GM23338 (cell line): ENCODE data around the gene NTM. TPM values are rescaled to one million over a fixed set of nuclear protein-coding genes. Genes with fewer than 3 reads are reported as not detected.
A peak's percentile ranks its signal among the peaks of the same experiment; 100 is the strongest.

Experiments used
- ATAC-seq: fragments of 200-7000 bp; cut with Tn5 transposase; 3 replicates; pipeline ENCODE4 v1.9.1; 2020
- DNase-seq: peaks from one replicate; pipeline ENCODE4 v3.0.0-alpha.2; 2015; ENCODE audit warnings: low spot score
- H2AFZ ChIP-seq: fragments of 200-600 bp; sonication (generic); 2 replicates; pipeline ENCODE4 v1.8.0; 2016; ENCODE audit warnings: antibody characterized with exemption, mild to moderate bottlenecking, moderate library complexity
- H3F3A ChIP-seq: fragments of 200-600 bp; sonication (generic); replicated peaks from 2 replicates; pipeline ENCODE4 v1.8.0; 2017; ENCODE audit warnings: antibody characterized with exemption, mixed run types, low read depth
- H3K27ac ChIP-seq: fragments of 200-600 bp; sonication (generic); 2 replicates; pipeline ENCODE4 v1.6.1; 2016; ENCODE audit warnings: low read depth
- H3K27me3 ChIP-seq: fragments of 200-600 bp; sonication (generic); 2 replicates; pipeline ENCODE4 v1.8.0; 2016; ENCODE audit warnings: mild to moderate bottlenecking, mixed run types, moderate library complexity; ENCODE audit not compliant: insufficient read depth
- H3K36me3 ChIP-seq: fragments of 200-600 bp; sonication (generic); 2 replicates; pipeline ENCODE4 v1.8.0; 2016; ENCODE audit warnings: mild to moderate bottlenecking; ENCODE audit not compliant: insufficient read depth
- H3K4me1 ChIP-seq: fragments of 200-600 bp; sonication (generic); 2 replicates; pipeline ENCODE4 v1.8.0; 2016; ENCODE audit warnings: mild to moderate bottlenecking, moderate library complexity; ENCODE audit not compliant: insufficient read depth
- H3K4me2 ChIP-seq: fragments of 200-600 bp; sonication (generic); 2 replicates; pipeline ENCODE4 v1.7.1; 2017; ENCODE audit warnings: mixed run types
- H3K4me3 ChIP-seq: fragments of 200-600 bp; sonication (generic); 2 replicates; pipeline ENCODE4 v1.6.1; 2016; ENCODE audit warnings: mixed run types
- H3K79me2 ChIP-seq: fragments of 200-600 bp; sonication (generic); replicated peaks from 2 replicates; pipeline ENCODE4 v1.8.0; 2017; ENCODE audit warnings: mild to moderate bottlenecking; ENCODE audit not compliant: insufficient read depth
- H3K9me2 ChIP-seq: fragments of 200-600 bp; sonication (generic); 2 replicates; pipeline ENCODE4 v1.8.0; 2017; ENCODE audit not compliant: insufficient read depth
- H4K20me1 ChIP-seq: fragments of 200-600 bp; sonication (generic); replicated peaks from 2 replicates; pipeline ENCODE4 v1.8.0; 2017; ENCODE audit warnings: mild to moderate bottlenecking; ENCODE audit not compliant: insufficient read depth
- H3K27ac Mint-ChIP-seq: 2 replicates; pipeline ENCODE4 v1.8.0; 2020; ENCODE audit warnings: inconsistent platforms, mild to moderate bottlenecking, moderate library complexity, mixed read lengths
- H3K27me3 Mint-ChIP-seq: 3 replicates; pipeline ENCODE4 v1.8.0; 2022; ENCODE audit warnings: low read depth, mild to moderate bottlenecking, moderate library complexity, mixed read lengths, inconsistent platforms; ENCODE audit not compliant: insufficient read depth, poor library complexity
- H3K36me3 Mint-ChIP-seq: 3 replicates; pipeline ENCODE4 v1.8.0; 2021; ENCODE audit warnings: low read depth, mild to moderate bottlenecking, inconsistent platforms, moderate library complexity, mixed read lengths
- H3K4me1 Mint-ChIP-seq: 3 replicates; pipeline ENCODE4 v1.8.0; 2020; ENCODE audit warnings: mild to moderate bottlenecking, inconsistent platforms, mixed read lengths
- H3K4me3 Mint-ChIP-seq: 3 replicates; pipeline ENCODE4 v1.8.0; 2021; ENCODE audit warnings: moderate library complexity, mild to moderate bottlenecking, inconsistent platforms, mixed read lengths
- H3K9me3 Mint-ChIP-seq: 3 replicates; pipeline ENCODE4 v1.8.0; 2020; ENCODE audit warnings: moderate library complexity, mild to moderate bottlenecking, inconsistent platforms, mixed read lengths
- CREB1 ChIP-seq: fragments of 250-450 bp; sonication (Bioruptor Pico); IDR thresholded peaks from 2 replicates; pipeline ENCODE4 v1.5.0; 2020; ENCODE audit warnings: low read depth, mild to moderate bottlenecking, moderate library complexity
- EZH2 ChIP-seq: fragments of 200-600 bp; sonication (generic); IDR thresholded peaks from one replicate; pipeline ENCODE4 v1.8.0; 2017; ENCODE audit warnings: antibody characterized with exemption, mild to moderate bottlenecking, low read depth; ENCODE audit not compliant: unreplicated experiment
- EZH2phosphoT487 ChIP-seq: fragments of 200-600 bp; sonication (generic); IDR thresholded peaks from one replicate; pipeline ENCODE4 v1.8.1; 2018; ENCODE audit warnings: antibody characterized with exemption; ENCODE audit not compliant: unreplicated experiment
- JUNB ChIP-seq: IDR thresholded peaks from one replicate; pipeline ENCODE4 v1.6.1; 2016; ENCODE audit warnings: antibody characterized with exemption; ENCODE audit not compliant: unreplicated experiment
- NANOG ChIP-seq: IDR thresholded peaks from 2 replicates; pipeline ENCODE4 v1.6.1; 2016; ENCODE audit warnings: antibody characterized with exemption, borderline replicate concordance
- POLR2AphosphoS5 ChIP-seq: IDR thresholded peaks from 2 replicates; pipeline ENCODE4 v1.6.1; 2016; ENCODE audit warnings: antibody characterized with exemption, low read depth
- REST ChIP-seq: IDR thresholded peaks from one replicate; pipeline ENCODE4 v1.6.1; 2018; ENCODE audit warnings: antibody characterized with exemption; ENCODE audit not compliant: unreplicated experiment
- STAT1 ChIP-seq: IDR thresholded peaks from one replicate; pipeline ENCODE4 v1.6.1; 2016; ENCODE audit warnings: antibody characterized with exemption; ENCODE audit not compliant: unreplicated experiment
- ZNF114 ChIP-seq: fragments of 250-450 bp; sonication (Bioruptor Pico); IDR thresholded peaks from 2 replicates; pipeline ENCODE4 v1.5.0; 2020; ENCODE audit warnings: mild to moderate bottlenecking, moderate library complexity
- ZNF331 ChIP-seq: fragments of 250-450 bp; sonication (Bioruptor Pico); IDR thresholded peaks from 2 replicates; pipeline ENCODE4 v1.5.0; 2020; ENCODE audit warnings: low read depth, mild to moderate bottlenecking, moderate library complexity
- polyA plus RNA-seq: library from polyadenylated mRNA; unstranded; fragments of >200 nt; fragmentation: Nextera tagmentation; extraction: Ambion mirVana; gene quantifications from 2 replicates; pipeline ENCODE4 v1.2.1, GENCODE V29; 2016
- total RNA-seq: library from RNA; depleted of rRNA; stranded (reverse); fragments of >200 nt; shearing (Covaris generic); gene quantifications from 2 replicates; pipeline ENCODE4 v1.2.3, GENCODE V29; 2014
- TF ChIP-seq, protein P1 (sequence below): fragments of 250-450 bp; sonication (Bioruptor Pico); IDR thresholded peaks from 2 replicates; pipeline ENCODE4 v1.5.0; 2020; ENCODE audit warnings: mild to moderate bottlenecking, moderate library complexity
- TF ChIP-seq, protein P2 (sequence below): IDR thresholded peaks from 2 replicates; pipeline ENCODE4 v1.6.1; 2016; ENCODE audit warnings: antibody characterized with exemption
- TF ChIP-seq, protein P3 (sequence below), 2 experiments: fragments of 200-600 bp in 1 of 2; sonication (generic) in 1 of 2; conservative IDR thresholded peaks; 2 replicates each; pipeline versions ENCODE4 v1.5.1 to v1.6.1; 2016 to 2017; ENCODE audit warnings: antibody characterized with exemption in 2 of 2, low read depth in 2 of 2, mild to moderate bottlenecking in 2 of 2, moderate library complexity in 1 of 2

The NTM gene
- total and polyA plus RNA-seq, 2 experiments from 2014 or later, result 10.6 to 14.6 TPM

GRCh38 chr11:131626788-131627187 lies 256.4 kb downstream of the NTM start:
- Histone ChIP-seq H3K4me3 (no peak overlapping the region), H3K79me2 (no peaks in the 10 kb centered on the region), H3K27me3 (no peaks in the 10 kb centered on the region), H3F3A (no peaks in the 10 kb centered on the region), H2AFZ (no peak overlapping the region), H3K4me2 (no peak overlapping the region), H3K9me2 (no peaks in the 10 kb centered on the region), H3K4me1 (peaks cover 11% of the 10 kb centered on the region; the same call in 1 of the 2 replicates), H3K27ac (no peak overlapping the region), H4K20me1 (no peaks in the 10 kb centered on the region), H3K36me3 (no peaks in the 10 kb centered on the region)
- no peak overlapping the region for H3K27ac Mint-ChIP-seq
- H3K4me3 Mint-ChIP-seq, result no peak overlapping the region
- TF ChIP-seq EZH2 (no peak), CREB1 (CRISPR knock-in tag) (no peak), REST (no peak), JUNB (no peak), POLR2AphosphoS5 (no peak), ZNF114 (CRISPR knock-in tag) (no peak), ZNF331 (CRISPR knock-in tag) (no peak), NANOG (no peak), STAT1 (no peak), EZH2phosphoT487 (no peak)
- TF ChIP-seq, protein P1, sequence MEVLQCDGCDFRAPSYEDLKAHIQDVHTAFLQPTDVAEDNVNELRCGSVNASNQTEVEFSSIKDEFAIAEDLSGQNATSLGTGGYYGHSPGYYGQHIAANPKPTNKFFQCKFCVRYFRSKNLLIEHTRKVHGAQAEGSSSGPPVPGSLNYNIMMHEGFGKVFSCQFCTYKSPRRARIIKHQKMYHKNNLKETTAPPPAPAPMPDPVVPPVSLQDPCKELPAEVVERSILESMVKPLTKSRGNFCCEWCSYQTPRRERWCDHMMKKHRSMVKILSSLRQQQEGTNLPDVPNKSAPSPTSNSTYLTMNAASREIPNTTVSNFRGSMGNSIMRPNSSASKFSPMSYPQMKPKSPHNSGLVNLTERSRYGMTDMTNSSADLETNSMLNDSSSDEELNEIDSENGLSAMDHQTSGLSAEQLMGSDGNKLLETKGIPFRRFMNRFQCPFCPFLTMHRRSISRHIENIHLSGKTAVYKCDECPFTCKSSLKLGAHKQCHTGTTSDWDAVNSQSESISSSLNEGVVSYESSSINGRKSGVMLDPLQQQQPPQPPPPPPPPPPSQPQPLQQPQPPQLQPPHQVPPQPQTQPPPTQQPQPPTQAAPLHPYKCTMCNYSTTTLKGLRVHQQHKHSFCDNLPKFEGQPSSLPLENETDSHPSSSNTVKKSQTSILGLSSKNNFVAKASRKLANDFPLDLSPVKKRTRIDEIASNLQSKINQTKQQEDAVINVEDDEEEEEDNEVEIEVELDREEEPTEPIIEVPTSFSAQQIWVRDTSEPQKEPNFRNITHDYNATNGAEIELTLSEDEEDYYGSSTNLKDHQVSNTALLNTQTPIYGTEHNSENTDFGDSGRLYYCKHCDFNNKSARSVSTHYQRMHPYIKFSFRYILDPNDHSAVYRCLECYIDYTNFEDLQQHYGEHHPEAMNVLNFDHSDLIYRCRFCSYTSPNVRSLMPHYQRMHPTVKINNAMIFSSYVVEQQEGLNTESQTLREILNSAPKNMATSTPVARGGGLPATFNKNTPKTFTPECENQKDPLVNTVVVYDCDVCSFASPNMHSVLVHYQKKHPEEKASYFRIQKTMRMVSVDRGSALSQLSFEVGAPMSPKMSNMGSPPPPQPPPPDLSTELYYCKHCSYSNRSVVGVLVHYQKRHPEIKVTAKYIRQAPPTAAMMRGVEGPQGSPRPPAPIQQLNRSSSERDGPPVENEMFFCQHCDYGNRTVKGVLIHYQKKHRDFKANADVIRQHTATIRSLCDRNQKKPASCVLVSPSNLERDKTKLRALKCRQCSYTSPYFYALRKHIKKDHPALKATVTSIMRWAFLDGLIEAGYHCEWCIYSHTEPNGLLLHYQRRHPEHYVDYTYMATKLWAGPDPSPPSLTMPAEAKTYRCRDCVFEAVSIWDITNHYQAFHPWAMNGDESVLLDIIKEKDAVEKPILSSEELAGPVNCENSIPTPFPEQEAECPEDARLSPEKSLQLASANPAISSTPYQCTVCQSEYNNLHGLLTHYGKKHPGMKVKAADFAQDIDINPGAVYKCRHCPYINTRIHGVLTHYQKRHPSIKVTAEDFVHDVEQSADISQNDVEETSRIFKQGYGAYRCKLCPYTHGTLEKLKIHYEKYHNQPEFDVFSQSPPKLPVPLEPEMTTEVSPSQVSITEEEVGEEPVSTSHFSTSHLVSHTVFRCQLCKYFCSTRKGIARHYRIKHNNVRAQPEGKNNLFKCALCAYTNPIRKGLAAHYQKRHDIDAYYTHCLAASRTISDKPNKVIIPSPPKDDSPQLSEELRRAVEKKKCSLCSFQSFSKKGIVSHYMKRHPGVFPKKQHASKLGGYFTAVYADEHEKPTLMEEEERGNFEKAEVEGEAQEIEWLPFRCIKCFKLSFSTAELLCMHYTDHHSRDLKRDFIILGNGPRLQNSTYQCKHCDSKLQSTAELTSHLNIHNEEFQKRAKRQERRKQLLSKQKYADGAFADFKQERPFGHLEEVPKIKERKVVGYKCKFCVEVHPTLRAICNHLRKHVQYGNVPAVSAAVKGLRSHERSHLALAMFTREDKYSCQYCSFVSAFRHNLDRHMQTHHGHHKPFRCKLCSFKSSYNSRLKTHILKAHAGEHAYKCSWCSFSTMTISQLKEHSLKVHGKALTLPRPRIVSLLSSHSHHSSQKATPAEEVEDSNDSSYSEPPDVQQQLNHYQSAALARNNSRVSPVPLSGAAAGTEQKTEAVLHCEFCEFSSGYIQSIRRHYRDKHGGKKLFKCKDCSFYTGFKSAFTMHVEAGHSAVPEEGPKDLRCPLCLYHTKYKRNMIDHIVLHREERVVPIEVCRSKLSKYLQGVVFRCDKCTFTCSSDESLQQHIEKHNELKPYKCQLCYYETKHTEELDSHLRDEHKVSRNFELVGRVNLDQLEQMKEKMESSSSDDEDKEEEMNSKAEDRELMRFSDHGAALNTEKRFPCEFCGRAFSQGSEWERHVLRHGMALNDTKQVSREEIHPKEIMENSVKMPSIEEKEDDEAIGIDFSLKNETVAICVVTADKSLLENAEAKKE (CRISPR knock-in tag), result no peak
- TF ChIP-seq, protein P2, sequence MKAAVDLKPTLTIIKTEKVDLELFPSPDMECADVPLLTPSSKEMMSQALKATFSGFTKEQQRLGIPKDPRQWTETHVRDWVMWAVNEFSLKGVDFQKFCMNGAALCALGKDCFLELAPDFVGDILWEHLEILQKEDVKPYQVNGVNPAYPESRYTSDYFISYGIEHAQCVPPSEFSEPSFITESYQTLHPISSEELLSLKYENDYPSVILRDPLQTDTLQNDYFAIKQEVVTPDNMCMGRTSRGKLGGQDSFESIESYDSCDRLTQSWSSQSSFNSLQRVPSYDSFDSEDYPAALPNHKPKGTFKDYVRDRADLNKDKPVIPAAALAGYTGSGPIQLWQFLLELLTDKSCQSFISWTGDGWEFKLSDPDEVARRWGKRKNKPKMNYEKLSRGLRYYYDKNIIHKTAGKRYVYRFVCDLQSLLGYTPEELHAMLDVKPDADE, result no peak
- TF ChIP-seq, protein P3, sequence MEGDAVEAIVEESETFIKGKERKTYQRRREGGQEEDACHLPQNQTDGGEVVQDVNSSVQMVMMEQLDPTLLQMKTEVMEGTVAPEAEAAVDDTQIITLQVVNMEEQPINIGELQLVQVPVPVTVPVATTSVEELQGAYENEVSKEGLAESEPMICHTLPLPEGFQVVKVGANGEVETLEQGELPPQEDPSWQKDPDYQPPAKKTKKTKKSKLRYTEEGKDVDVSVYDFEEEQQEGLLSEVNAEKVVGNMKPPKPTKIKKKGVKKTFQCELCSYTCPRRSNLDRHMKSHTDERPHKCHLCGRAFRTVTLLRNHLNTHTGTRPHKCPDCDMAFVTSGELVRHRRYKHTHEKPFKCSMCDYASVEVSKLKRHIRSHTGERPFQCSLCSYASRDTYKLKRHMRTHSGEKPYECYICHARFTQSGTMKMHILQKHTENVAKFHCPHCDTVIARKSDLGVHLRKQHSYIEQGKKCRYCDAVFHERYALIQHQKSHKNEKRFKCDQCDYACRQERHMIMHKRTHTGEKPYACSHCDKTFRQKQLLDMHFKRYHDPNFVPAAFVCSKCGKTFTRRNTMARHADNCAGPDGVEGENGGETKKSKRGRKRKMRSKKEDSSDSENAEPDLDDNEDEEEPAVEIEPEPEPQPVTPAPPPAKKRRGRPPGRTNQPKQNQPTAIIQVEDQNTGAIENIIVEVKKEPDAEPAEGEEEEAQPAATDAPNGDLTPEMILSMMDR (conservative IDR thresholded peaks at IDR 0.05; ENCODE audit: low read depth in 2 of 2), result no peak
- peaks cover 26% of the 10 kb centered on the region for H3K4me1 Mint-ChIP-seq
- peaks cover 4% of the 10 kb centered on the region for H3K27me3 Mint-ChIP-seq
- no peaks in the 10 kb centered on the region for H3K9me3 Mint-ChIP-seq
- DNase-seq (no peak), ATAC-seq (peak; percentile 64)
- no peaks in the 10 kb centered on the region for H3K36me3 Mint-ChIP-seq
